ENCODE measurements around the gene LRRC4. TPM values are rescaled to one million over a fixed set of nuclear protein-coding genes. Genes with fewer than 3 reads are reported as not detected.

LRRC4 gene
- total RNA-seq, 1 experiment from 2014 or later = 10.4 TPM

DNA sequence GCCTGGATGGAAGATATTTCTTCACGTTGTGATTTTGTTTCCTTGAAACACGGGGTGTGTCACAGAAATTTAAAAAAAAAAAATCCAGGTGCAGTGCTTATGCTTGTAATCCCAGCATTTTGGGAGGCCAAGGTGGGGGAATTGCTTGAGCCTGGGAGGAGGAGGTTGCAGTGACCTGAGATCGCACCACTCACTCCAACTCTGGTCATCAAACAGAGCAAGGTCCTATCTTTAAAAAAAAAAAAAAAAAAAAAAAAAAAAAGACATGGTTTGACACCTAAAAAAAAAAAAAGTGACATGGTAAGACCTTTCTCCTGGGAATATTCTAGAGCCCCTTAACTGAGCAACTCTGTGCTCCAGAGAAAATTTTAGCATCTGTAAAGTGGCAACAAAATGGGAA lies 9.0 kb upstream of the LRRC4 start:
- Mint-ChIP-seq H3K4me3 (no peak overlapping the region), H3K36me3 (ENCODE audit: insufficient read depth in 1 of 3, low read depth in 3 of 3) (no peaks in the 10 kb centered on the region), H3K27me3 (ENCODE audit: low read depth) (no peaks in the 10 kb centered on the region), H3K9me3 (no peaks in the 10 kb centered on the region), H3K4me1 (peaks cover 8 to 12% of the 10 kb centered on the region in 2 experiments), H3K27ac (no peak overlapping the region)
- Histone ChIP-seq H3K4me2 (ENCODE audit: insufficient read depth, insufficient read length, low read length) (no peak overlapping the region), H2BK120ac (ENCODE audit: low read depth, low read length, poor library complexity, severe bottlenecking) (no peak overlapping the region), H2BK5ac (ENCODE audit: insufficient read length, low read length) (no peak overlapping the region), H3K9ac (ENCODE audit: extremely low read depth, insufficient read length, low read length) (no peak overlapping the region), H3K4ac (ENCODE audit: low read depth, low read length) (no peak overlapping the region), H2BK20ac (ENCODE audit: low read depth, low read length, poor library complexity, severe bottlenecking) (no peak overlapping the region), H3K4me1 (ENCODE audit: insufficient read depth, low read length) (no peaks in the 10 kb centered on the region), H3K14ac (ENCODE audit: insufficient read depth, low read length) (no peak overlapping the region), H2AK5ac (ENCODE audit: insufficient read length, low read length) (no peak overlapping the region), H3K27ac (ENCODE audit: insufficient read length, low read depth, low read length) (no peak overlapping the region), H4K8ac (replicated peaks; ENCODE audit: insufficient read length, low read depth, low read length) (no peak overlapping the region), H4K91ac (ENCODE audit: insufficient read length, low read depth, low read length) (no peak overlapping the region), H2BK15ac (ENCODE audit: low read depth, low read length) (no peak overlapping the region), H3K79me1 (ENCODE audit: insufficient read depth, low read depth, low read length, poor library complexity, severe bottlenecking) (no peaks in the 10 kb centered on the region), H3K9me3 (ENCODE audit: control insufficient read depth, low read depth, low read length) (no peaks in the 10 kb centered on the region), H4K20me1 (ENCODE audit: control insufficient read depth, insufficient read depth, insufficient read length) (no peaks in the 10 kb centered on the region), H4K5ac (ENCODE audit: insufficient read length, low read depth, low read length) (no peak overlapping the region), H3K79me2 (ENCODE audit: insufficient read depth, low read length) (no peaks in the 10 kb centered on the region), H3K56ac (ENCODE audit: insufficient read length, low read depth, low read length) (no peak overlapping the region), H3T11ph (ENCODE audit: low read length) (no peak overlapping the region), H2BK12ac (ENCODE audit: insufficient read length, low read depth, low read length) (no peak overlapping the region), H3K27me3 (ENCODE audit: insufficient read depth, low read length) (no peaks in the 10 kb centered on the region), H3K23me2 (ENCODE audit: insufficient read length, low read depth, low read length, poor library complexity, severe bottlenecking) (no peaks in the 10 kb centered on the region), H2AFZ (ENCODE audit: low read length) (no peak overlapping the region), H3K23ac (ENCODE audit: insufficient read length, low read depth, low read length) (no peak overlapping the region), H3K18ac (ENCODE audit: insufficient read length, low read depth, low read length) (no peak overlapping the region)
- no peak for DNase-seq
- WGBS (ENCODE audit: extremely low coverage, insufficient read length, low lambda C conversion rate) = no CpG with 5 or more reads among the region's 3 CpGs
- TF ChIP-seq, protein P1, sequence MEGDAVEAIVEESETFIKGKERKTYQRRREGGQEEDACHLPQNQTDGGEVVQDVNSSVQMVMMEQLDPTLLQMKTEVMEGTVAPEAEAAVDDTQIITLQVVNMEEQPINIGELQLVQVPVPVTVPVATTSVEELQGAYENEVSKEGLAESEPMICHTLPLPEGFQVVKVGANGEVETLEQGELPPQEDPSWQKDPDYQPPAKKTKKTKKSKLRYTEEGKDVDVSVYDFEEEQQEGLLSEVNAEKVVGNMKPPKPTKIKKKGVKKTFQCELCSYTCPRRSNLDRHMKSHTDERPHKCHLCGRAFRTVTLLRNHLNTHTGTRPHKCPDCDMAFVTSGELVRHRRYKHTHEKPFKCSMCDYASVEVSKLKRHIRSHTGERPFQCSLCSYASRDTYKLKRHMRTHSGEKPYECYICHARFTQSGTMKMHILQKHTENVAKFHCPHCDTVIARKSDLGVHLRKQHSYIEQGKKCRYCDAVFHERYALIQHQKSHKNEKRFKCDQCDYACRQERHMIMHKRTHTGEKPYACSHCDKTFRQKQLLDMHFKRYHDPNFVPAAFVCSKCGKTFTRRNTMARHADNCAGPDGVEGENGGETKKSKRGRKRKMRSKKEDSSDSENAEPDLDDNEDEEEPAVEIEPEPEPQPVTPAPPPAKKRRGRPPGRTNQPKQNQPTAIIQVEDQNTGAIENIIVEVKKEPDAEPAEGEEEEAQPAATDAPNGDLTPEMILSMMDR (conservative IDR thresholded peaks at IDR 0.05) = no peak
